HepG2 (cell line): ENCODE measurements around the gene UPK1A. TPM values are rescaled to one million over a fixed set of nuclear protein-coding genes. Genes with fewer than 3 reads are reported as not detected.
A peak's percentile ranks its signal among the peaks of the same experiment; 100 is the strongest.

Experiments
- CBX2 ChIP-seq, 2 experiments: fragments of 200-600 bp in 1 of 2; sonication (generic); formaldehyde crosslinking in 1 of 2; IDR thresholded peaks; 2 replicates each; pipeline versions ENCODE4 v1.7.0 to v1.8.1; 2018 to 2022; ENCODE audit warnings: low read depth in 2 of 2, low read length in 1 of 2, mild to moderate bottlenecking in 1 of 2, missing genetic modification reagents in 1 of 2
- DNMT1 ChIP-seq: sonication (generic); formaldehyde crosslinking; IDR thresholded peaks from 2 replicates; pipeline ENCODE4 v1.5.1; 2020; ENCODE audit warnings: mild to moderate bottlenecking, missing genetic modification reagents
- EED ChIP-seq: sonication (generic); formaldehyde crosslinking; IDR thresholded peaks from 2 replicates; pipeline ENCODE4 v1.5.0; 2020; ENCODE audit warnings: mild to moderate bottlenecking, missing genetic modification reagents
- GATAD1 ChIP-seq: IDR thresholded peaks from 2 replicates; pipeline ENCODE4 v1.6.1; 2016; ENCODE audit warnings: missing genetic modification reagents, missing compliant biosample characterization
- HNF1A ChIP-seq, 2 experiments: sonication (generic) in 1 of 2; formaldehyde crosslinking in 1 of 2; IDR thresholded peaks; 2 replicates each; pipeline versions ENCODE4 v1.4.0 to v1.6.1; 2016 to 2020; ENCODE audit warnings: borderline replicate concordance in 1 of 2, low read depth in 1 of 2, mild to moderate bottlenecking in 1 of 2, missing genetic modification reagents in 1 of 2
- IRF2 ChIP-seq: IDR thresholded peaks from 2 replicates; pipeline ENCODE4 v1.6.1; 2018; ENCODE audit warnings: missing genetic modification reagents, missing compliant biosample characterization
- KDM3A ChIP-seq: IDR thresholded peaks from 2 replicates; pipeline ENCODE4 v1.6.1; 2018; ENCODE audit warnings: low read depth, missing compliant biosample characterization
- MLLT10 ChIP-seq: sonication (generic); formaldehyde crosslinking; IDR thresholded peaks from 2 replicates; pipeline ENCODE4 v1.4.0; 2020; ENCODE audit warnings: missing genetic modification reagents
- NFE2 ChIP-seq: sonication (generic); formaldehyde crosslinking; IDR thresholded peaks from 2 replicates; pipeline ENCODE4 v1.4.0; 2020; ENCODE audit warnings: missing genetic modification reagents
- PTBP1 ChIP-seq: fragments of 200-400 bp; formaldehyde crosslinking; IDR thresholded peaks from 2 replicates; pipeline ENCODE4 v1.6.1; 2018; ENCODE audit warnings: low read length, low read depth; ENCODE audit not compliant: poor library complexity, severe bottlenecking
- SALL2 ChIP-seq: sonication (generic); formaldehyde crosslinking; IDR thresholded peaks from 2 replicates; pipeline ENCODE4 v1.8.1; 2023; ENCODE audit warnings: mild to moderate bottlenecking, missing genetic modification reagents, inconsistent platforms
- SOX6 ChIP-seq, 2 experiments: fragments of 450-650 bp in 1 of 2; sonication (generic) in 1 of 2; formaldehyde crosslinking in 1 of 2; IDR thresholded peaks; 2 replicates each; pipeline versions ENCODE4 v1.4.0 to v1.6.1; 2017 to 2020; ENCODE audit warnings: antibody characterized with exemption in 1 of 2, mild to moderate bottlenecking in 1 of 2, missing genetic modification reagents in 1 of 2
- TIGD3 ChIP-seq: sonication (generic); formaldehyde crosslinking; IDR thresholded peaks from 2 replicates; pipeline ENCODE4 v1.5.1; 2020; ENCODE audit warnings: mild to moderate bottlenecking, missing genetic modification reagents, borderline replicate concordance
- ZNF431 ChIP-seq: sonication (generic); formaldehyde crosslinking; IDR thresholded peaks from 2 replicates; pipeline ENCODE4 v1.9.0; 2022; ENCODE audit warnings: missing genetic modification reagents, low read depth, mild to moderate bottlenecking, borderline replicate concordance
- ZNF598 ChIP-seq: sonication (generic); formaldehyde crosslinking; IDR thresholded peaks from 2 replicates; pipeline ENCODE4 v1.5.1; 2020; ENCODE audit warnings: mild to moderate bottlenecking, missing genetic modification reagents, borderline replicate concordance
- ZNF614 ChIP-seq: IDR thresholded peaks from 2 replicates; pipeline ENCODE4 v1.6.1; 2018; ENCODE audit warnings: missing biosample characterization, missing genetic modification reagents, inconsistent platforms, borderline replicate concordance
- ZNF703 ChIP-seq: sonication (generic); formaldehyde crosslinking; IDR thresholded peaks from 2 replicates; pipeline ENCODE4 v1.5.1; 2020; ENCODE audit warnings: missing genetic modification reagents, mild to moderate bottlenecking, moderate library complexity, borderline replicate concordance
- ZNF781 ChIP-seq: sonication (generic); formaldehyde crosslinking; IDR thresholded peaks from 2 replicates; pipeline ENCODE4 v1.5.1; 2020; ENCODE audit warnings: borderline replicate concordance, mild to moderate bottlenecking, missing genetic modification reagents; ENCODE audit errors: not compliant biosample characterization
- polyA plus RNA-seq, 8 experiments: library from polyadenylated mRNA; depleted of rRNA in 3 of 8; stranded (reverse) in 7 of 8; unstranded in 1 of 8; fragments of >200 nt; fragmentation: Illumina TruSeq in 4 of 8; extraction: Trizol in 4 of 8; gene quantifications; 2 replicates each; pipeline versions ENCODE4 v1.2.1 to v1.2.3, GENCODE V29; 2011 to 2016; ENCODE audit warnings: low read depth in 4 of 8, missing spikeins in 1 of 8, mixed read lengths in 1 of 8; ENCODE audit not compliant: insufficient read depth in 1 of 8
- total RNA-seq, 5 experiments: library from RNA; depleted of rRNA; stranded (reverse); fragments of >200 nt; fragmentation: Illumina TruSeq; extraction: Trizol; gene quantifications; 2 replicates each; pipeline ENCODE4 v1.2.3, GENCODE V29; 2016; ENCODE audit warnings: low read depth in 1 of 5
- TF ChIP-seq, protein P1 (sequence below): sonication (generic); formaldehyde crosslinking; conservative IDR thresholded peaks from 2 replicates; pipeline ENCODE4 v1.8.0; 2022; ENCODE audit warnings: low read depth, missing genetic modification reagents
- TF ChIP-seq, protein P2 (sequence below): IDR thresholded peaks from 2 replicates; pipeline ENCODE4 v1.6.1; 2016; ENCODE audit warnings: missing genetic modification reagents, missing compliant biosample characterization

The UPK1A gene
- total and polyA plus RNA-seq, 2 of the 13 experiments (the other 11 are each of a cell fraction or from before 2014, with no cell fraction given), result 2.9 TPM; not detected in 1

DNA sequence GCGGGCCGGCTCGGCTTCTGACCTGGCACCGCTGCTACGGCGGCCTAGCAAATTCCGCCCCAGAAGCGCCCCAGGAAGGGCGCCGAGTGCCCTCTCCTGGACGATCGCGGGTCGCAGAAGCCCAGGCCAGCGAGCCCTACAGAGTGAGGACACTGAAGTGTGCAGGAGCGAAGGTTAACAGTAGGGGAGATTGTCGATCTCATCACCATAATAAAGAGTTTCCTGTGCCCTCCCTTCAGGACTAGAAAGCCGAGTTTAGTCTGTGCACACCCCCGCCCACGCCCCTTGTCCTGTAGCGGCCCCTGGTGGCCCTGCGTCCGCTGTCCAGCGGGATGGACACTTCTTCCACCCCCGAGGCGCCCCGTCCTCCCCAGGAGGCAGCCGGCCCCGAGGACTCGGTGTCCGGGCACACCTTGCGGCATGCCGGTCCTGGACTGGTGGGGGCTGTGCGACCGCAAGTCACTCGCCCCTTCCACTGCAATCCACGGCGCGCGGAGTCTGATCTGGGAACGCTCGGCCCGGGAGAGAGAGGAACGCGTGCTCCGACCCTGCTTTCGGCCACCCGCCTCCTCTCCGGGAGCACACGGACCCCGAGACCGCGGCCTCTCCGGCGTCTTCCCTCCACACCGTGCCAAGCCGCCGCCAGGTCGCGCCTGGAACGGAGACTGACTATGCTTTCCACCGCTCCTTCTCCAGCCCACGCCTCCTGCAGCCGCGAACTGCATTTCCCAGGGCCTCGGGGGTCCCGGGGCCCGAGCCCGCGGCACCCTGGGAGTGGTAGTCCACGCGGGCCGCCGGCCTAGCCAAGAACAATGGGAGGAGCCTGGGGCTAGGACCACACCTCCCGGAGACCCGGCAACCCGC, 50.7 kb downstream of the UPK1A start (continued):
- TF ChIP-seq SOX6 (IDR thresholded peaks at IDR 0.05), result no peak
- peak; percentile 58 for TF ChIP-seq SOX6 (CRISPR knock-in tag; IDR thresholded peaks at IDR 0.05)
- no peak for TF ChIP-seq PTBP1
- no peak for TF ChIP-seq ZNF703 (CRISPR knock-in tag)
- TF ChIP-seq IRF2 (CRISPR knock-in tag), result peak; percentile 71
- TF ChIP-seq CBX2 (IDR thresholded peaks at IDR 0.05; ENCODE audit: low read depth, low read length), result no peak
- TF ChIP-seq CBX2 (CRISPR knock-in tag; IDR thresholded peaks at IDR 0.05; ENCODE audit: low read depth), result no peak
- TF ChIP-seq MLLT10, result no peak
- TF ChIP-seq TIGD3 (CRISPR knock-in tag), result no peak
- TF ChIP-seq ZNF614, result peak; percentile 87
- TF ChIP-seq NFE2 (CRISPR knock-in tag), result no peak
- TF ChIP-seq, protein P1, sequence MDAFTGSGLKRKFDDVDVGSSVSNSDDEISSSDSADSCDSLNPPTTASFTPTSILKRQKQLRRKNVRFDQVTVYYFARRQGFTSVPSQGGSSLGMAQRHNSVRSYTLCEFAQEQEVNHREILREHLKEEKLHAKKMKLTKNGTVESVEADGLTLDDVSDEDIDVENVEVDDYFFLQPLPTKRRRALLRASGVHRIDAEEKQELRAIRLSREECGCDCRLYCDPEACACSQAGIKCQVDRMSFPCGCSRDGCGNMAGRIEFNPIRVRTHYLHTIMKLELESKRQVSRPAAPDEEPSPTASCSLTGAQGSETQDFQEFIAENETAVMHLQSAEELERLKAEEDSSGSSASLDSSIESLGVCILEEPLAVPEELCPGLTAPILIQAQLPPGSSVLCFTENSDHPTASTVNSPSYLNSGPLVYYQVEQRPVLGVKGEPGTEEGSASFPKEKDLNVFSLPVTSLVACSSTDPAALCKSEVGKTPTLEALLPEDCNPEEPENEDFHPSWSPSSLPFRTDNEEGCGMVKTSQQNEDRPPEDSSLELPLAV (CRISPR knock-in tag), result no peak
- no peak for TF ChIP-seq ZNF598
- 0 out of 2 replicates have a peak, but pooled peaks have one; percentile 33 for TF ChIP-seq SALL2
- peak; percentile 68 for TF ChIP-seq GATAD1 (CRISPR knock-in tag)
- no peak for TF ChIP-seq ZNF431 (CRISPR knock-in tag)
- TF ChIP-seq, protein P2, sequence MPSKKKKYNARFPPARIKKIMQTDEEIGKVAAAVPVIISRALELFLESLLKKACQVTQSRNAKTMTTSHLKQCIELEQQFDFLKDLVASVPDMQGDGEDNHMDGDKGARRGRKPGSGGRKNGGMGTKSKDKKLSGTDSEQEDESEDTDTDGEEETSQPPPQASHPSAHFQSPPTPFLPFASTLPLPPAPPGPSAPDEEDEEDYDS (CRISPR knock-in tag), result peak; percentile 37
- TF ChIP-seq ZNF781 (CRISPR knock-in tag), result peak; percentile 1
- peak; percentile 22; the same call in 1 of the 2 replicates for TF ChIP-seq KDM3A
- peak; percentile 22; the same call in 1 of the 2 replicates for TF ChIP-seq HNF1A (IDR thresholded peaks at IDR 0.05; ENCODE audit: low read depth)
- TF ChIP-seq HNF1A (CRISPR knock-in tag; IDR thresholded peaks at IDR 0.05; ENCODE audit: borderline replicate concordance), result no peak
- TF ChIP-seq EED (CRISPR knock-in tag), result no peak
- TF ChIP-seq DNMT1, result no peak
